Measurements from ENCODE around the gene FBH1.

DNA sequence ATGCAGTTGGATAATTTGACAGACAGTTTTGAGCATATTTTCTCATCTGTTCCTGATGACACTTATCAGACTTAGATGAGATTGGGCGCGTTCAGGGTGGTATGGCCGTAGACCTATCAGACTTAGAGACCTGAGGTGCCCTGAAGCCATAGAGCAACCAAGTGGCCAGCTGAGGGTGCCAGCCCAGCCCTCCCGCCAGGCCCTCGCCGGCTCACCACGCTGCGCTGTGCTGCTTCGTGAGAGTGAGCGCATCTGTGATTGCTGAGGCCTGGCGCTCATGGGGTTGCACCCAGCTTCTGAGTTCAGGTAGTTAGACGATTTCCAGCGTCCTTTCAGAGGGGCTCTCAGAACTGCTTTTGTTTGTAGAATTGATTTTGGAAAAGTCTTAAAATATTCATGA lies 10.2 kb downstream of the FBH1 start:
- TF ChIP-seq, protein P1, sequence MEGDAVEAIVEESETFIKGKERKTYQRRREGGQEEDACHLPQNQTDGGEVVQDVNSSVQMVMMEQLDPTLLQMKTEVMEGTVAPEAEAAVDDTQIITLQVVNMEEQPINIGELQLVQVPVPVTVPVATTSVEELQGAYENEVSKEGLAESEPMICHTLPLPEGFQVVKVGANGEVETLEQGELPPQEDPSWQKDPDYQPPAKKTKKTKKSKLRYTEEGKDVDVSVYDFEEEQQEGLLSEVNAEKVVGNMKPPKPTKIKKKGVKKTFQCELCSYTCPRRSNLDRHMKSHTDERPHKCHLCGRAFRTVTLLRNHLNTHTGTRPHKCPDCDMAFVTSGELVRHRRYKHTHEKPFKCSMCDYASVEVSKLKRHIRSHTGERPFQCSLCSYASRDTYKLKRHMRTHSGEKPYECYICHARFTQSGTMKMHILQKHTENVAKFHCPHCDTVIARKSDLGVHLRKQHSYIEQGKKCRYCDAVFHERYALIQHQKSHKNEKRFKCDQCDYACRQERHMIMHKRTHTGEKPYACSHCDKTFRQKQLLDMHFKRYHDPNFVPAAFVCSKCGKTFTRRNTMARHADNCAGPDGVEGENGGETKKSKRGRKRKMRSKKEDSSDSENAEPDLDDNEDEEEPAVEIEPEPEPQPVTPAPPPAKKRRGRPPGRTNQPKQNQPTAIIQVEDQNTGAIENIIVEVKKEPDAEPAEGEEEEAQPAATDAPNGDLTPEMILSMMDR (IDR thresholded peaks at IDR 0.05; ENCODE audit: low read depth, low read length, poor library complexity, severe bottlenecking): no peak
- TF ChIP-seq EZH2phosphoT487 (IDR thresholded peaks at IDR 0.05; ENCODE audit: borderline replicate concordance, low read length): no peak

Data from DOHH2 (cell line).